Measurements from ENCODE around the gene ATP5MC3.

Gene ATP5MC3

DNA sequence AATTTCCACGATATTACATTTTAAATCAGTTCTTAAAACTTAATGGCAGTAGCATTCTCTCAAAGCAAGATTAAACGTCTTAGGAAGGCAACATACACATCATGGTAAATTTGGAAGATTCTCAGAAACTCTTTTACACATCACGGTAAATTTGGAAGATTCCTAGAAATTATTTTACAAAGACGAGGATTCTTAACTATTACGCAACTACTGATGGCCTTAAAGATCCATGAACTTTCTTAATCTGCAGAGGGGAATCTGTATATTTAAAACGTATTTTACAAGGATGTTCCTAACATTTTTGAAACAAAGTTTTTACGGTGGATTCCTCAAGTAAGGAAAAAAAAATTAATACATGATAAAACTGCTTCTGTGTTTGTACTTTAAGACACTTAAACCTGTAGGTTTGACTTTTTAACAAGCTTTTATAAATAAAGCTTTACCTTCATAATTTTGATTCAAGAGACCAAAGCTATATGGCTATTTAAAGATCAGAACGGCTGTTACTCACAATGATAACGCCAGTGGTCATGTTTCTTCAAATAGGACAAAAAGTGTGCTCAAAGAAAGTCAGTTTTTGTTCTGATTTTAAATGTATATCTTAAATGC, 15.2 kb downstream of the ATP5MC3 start:
- ATAC-seq: no peak
- no peak for TF ChIP-seq ARNTL (CRISPR knock-in tag; IDR thresholded peaks at IDR 0.05; ENCODE audit: borderline replicate concordance, low read depth)
- TF ChIP-seq SNAI2 (CRISPR knock-in tag; IDR thresholded peaks at IDR 0.05): no peak
- no peak for TF ChIP-seq ZNF8 (CRISPR knock-in tag; IDR thresholded peaks at IDR 0.05)
- no peak for TF ChIP-seq OSR1 (CRISPR knock-in tag; IDR thresholded peaks at IDR 0.05)
- TF ChIP-seq PPARA (CRISPR knock-in tag; IDR thresholded peaks at IDR 0.05; ENCODE audit: borderline replicate concordance): no peak
- no peak for TF ChIP-seq ZFP30 (CRISPR knock-in tag; IDR thresholded peaks at IDR 0.05)
- no peak for TF ChIP-seq ZNF70 (CRISPR knock-in tag; IDR thresholded peaks at IDR 0.05)
- no peak for TF ChIP-seq TOX (CRISPR knock-in tag; IDR thresholded peaks at IDR 0.05; ENCODE audit: borderline replicate concordance)
- TF ChIP-seq GLIS3 (CRISPR knock-in tag; IDR thresholded peaks at IDR 0.05): no peak
- TF ChIP-seq ISL1 (CRISPR knock-in tag; IDR thresholded peaks at IDR 0.05): no peak
- no peak for TF ChIP-seq POU6F1 (CRISPR knock-in tag; IDR thresholded peaks at IDR 0.05; ENCODE audit: borderline replicate concordance, low read depth)
- TF ChIP-seq CSRNP3 (CRISPR knock-in tag; IDR thresholded peaks at IDR 0.05): no peak
- no peak for TF ChIP-seq PATZ1 (CRISPR knock-in tag; IDR thresholded peaks at IDR 0.05; ENCODE audit: borderline replicate concordance)
- TF ChIP-seq TCF4 (CRISPR knock-in tag; IDR thresholded peaks at IDR 0.05; ENCODE audit: borderline replicate concordance): no peak
- no peak for TF ChIP-seq BACH2 (CRISPR knock-in tag; IDR thresholded peaks at IDR 0.05; ENCODE audit: borderline replicate concordance)
- TF ChIP-seq ESRRG (CRISPR knock-in tag; IDR thresholded peaks at IDR 0.05): no peak
- TF ChIP-seq, protein P1, sequence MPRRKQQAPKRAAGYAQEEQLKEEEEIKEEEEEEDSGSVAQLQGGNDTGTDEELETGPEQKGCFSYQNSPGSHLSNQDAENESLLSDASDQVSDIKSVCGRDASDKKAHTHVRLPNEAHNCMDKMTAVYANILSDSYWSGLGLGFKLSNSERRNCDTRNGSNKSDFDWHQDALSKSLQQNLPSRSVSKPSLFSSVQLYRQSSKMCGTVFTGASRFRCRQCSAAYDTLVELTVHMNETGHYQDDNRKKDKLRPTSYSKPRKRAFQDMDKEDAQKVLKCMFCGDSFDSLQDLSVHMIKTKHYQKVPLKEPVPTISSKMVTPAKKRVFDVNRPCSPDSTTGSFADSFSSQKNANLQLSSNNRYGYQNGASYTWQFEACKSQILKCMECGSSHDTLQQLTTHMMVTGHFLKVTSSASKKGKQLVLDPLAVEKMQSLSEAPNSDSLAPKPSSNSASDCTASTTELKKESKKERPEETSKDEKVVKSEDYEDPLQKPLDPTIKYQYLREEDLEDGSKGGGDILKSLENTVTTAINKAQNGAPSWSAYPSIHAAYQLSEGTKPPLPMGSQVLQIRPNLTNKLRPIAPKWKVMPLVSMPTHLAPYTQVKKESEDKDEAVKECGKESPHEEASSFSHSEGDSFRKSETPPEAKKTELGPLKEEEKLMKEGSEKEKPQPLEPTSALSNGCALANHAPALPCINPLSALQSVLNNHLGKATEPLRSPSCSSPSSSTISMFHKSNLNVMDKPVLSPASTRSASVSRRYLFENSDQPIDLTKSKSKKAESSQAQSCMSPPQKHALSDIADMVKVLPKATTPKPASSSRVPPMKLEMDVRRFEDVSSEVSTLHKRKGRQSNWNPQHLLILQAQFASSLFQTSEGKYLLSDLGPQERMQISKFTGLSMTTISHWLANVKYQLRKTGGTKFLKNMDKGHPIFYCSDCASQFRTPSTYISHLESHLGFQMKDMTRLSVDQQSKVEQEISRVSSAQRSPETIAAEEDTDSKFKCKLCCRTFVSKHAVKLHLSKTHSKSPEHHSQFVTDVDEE (CRISPR knock-in tag; IDR thresholded peaks at IDR 0.05): no peak

DNA sequence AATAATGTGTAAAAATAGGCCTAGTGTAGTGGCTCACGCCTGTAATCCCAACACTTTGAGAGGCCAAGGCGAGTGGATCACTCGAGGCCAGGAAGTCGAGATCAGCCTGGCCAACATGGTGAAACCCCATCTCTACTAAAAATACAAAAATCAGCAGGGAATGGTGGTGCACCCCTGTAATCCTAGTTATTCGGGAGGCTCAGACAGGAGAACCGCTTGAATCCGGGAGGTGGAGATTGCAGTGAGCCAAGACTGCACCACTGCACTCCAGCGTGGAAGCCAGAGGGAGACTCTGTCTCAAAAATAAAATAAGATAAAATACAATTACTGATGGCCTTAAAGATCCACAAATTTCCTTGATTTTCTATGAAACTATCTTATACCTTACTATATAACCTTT, 17.3 kb downstream of the ATP5MC3 start:
- ATAC-seq: no peak

GRCh38 chr2:175158894-175159293, 22.6 kb downstream of the ATP5MC3 start:
- ATAC-seq: no peak
- TF ChIP-seq GLIS3 (CRISPR knock-in tag; IDR thresholded peaks at IDR 0.05) (no peak), TOX (CRISPR knock-in tag; IDR thresholded peaks at IDR 0.05; ENCODE audit: borderline replicate concordance) (no peak), ARNTL (CRISPR knock-in tag; IDR thresholded peaks at IDR 0.05; ENCODE audit: borderline replicate concordance, low read depth) (no peak), ZC3H10 (CRISPR knock-in tag; IDR thresholded peaks at IDR 0.05) (no peak), ZNF70 (CRISPR knock-in tag; IDR thresholded peaks at IDR 0.05) (no peak), POU6F1 (CRISPR knock-in tag; IDR thresholded peaks at IDR 0.05; ENCODE audit: borderline replicate concordance, low read depth) (no peak), ZNF565 (CRISPR knock-in tag; conservative IDR thresholded peaks at IDR 0.05; ENCODE audit: low read depth) (no peak), CREB5 (CRISPR knock-in tag; IDR thresholded peaks at IDR 0.05; ENCODE audit: low read depth) (no peak), CSDC2 (CRISPR knock-in tag; IDR thresholded peaks at IDR 0.05) (no peak), ZNF8 (CRISPR knock-in tag; IDR thresholded peaks at IDR 0.05) (no peak), BACH2 (CRISPR knock-in tag; IDR thresholded peaks at IDR 0.05; ENCODE audit: borderline replicate concordance) (no peak), ISL1 (CRISPR knock-in tag; IDR thresholded peaks at IDR 0.05) (no peak), PATZ1 (CRISPR knock-in tag; IDR thresholded peaks at IDR 0.05; ENCODE audit: borderline replicate concordance) (no peak), ZFP30 (CRISPR knock-in tag; IDR thresholded peaks at IDR 0.05) (no peak)

More for the DNA sequence above, 17.3 kb downstream of the ATP5MC3 start:
- no peak for TF ChIP-seq CSDC2 (CRISPR knock-in tag; IDR thresholded peaks at IDR 0.05)
- TF ChIP-seq ZFP3 (CRISPR knock-in tag; IDR thresholded peaks at IDR 0.05): no peak
